Lower leg skin (tissue), 4 donors: ENCODE data around the gene CLTC. TPM values are rescaled to one million over a fixed set of nuclear protein-coding genes. Genes with fewer than 3 reads are reported as not detected.

Source experiments
- DNase-seq, 2 donors: peaks; one replicate each; pipeline ENCODE4 v3.0.0-alpha.2; 2019; ENCODE audit warnings: low spot score in 2 of 2
- H3K4me3 ChIP-seq: fragments of 200-600 bp; sonication (generic); 2 replicates; pipeline ENCODE4 v1.5.1; 2017; ENCODE audit warnings: mild to moderate bottlenecking, low read depth; ENCODE audit not compliant: poor library complexity, severe bottlenecking
- CTCF ChIP-seq, 3 donors: fragments of 450-650 bp; IDR thresholded peaks; one replicate each; pipeline ENCODE4 v1.5.1; 2016; ENCODE audit warnings: antibody characterized with exemption in 3 of 3, mild to moderate bottlenecking in 3 of 3, moderate library complexity in 2 of 3
- POLR2A ChIP-seq, 2 donors: fragments of 450-650 bp; IDR thresholded peaks; one replicate each; pipeline ENCODE4 v1.6.1; 2016 to 2017; ENCODE audit warnings: antibody characterized with exemption in 2 of 2, mild to moderate bottlenecking in 1 of 2, moderate library complexity in 1 of 2
- WGBS, 2 donors: methylation state at CpG; one replicate each; pipeline ENCODE4 v1.1.5; 2018; 5-methylcytosine and 5-hydroxymethylcytosine counted together
- intact Hi-C: fragments of 100-400 bp; cut with DNase I; formaldehyde crosslinking; loops from one replicate; pipeline ENCODE4 v1.15.0; 2023; ENCODE audit warnings: low total_unique reads
- total RNA-seq, 4 donors: library from RNA; depleted of rRNA; stranded (reverse); fragments of >200 nt; gene quantifications; one replicate each; pipeline ENCODE4 v1.1.0, GENCODE V29; 2016

CLTC gene
- total RNA-seq, 4 donors from 2014 or later, result 109 to 169 (median 140) TPM

DNA sequence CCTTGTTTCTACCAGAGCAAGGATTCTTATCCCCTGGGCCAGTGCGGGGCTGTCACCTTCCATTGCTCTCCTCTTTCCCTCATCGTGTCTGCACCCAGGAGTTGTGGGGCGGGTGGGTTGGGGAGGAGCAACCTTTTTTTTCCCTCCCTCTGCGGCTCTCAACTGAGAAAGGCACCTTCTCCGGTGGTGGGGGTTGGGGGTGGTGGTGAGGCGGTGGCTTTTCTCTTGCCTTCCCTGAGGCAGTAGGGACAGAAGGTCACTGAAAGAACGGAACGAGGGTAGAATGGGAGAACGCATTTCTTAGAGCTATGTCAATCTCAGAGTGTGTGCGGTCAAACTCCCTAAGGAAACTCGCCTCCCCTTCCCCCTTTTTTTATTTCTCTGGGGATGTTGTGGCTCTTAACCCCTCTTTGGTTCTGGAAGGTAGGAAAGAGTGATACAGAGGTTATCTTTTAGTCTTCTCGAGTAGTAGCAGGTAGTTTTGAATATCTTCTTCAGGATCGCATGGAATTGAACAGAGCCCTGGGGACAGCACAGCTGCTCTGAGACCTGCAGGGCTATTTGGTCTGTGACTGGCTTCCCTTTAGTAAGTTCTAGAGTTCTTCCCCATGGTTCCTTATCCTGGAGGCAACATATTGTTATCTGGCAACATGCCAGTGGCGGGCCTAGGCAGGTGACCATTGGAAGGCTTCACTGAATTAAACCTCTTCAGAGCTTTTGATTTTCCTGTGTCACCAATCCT, 994 bp downstream of the CLTC start:
- no peak for TF ChIP-seq POLR2A (IDR thresholded peaks at IDR 0.05)
- DNase-seq, result peak in 1 of 2 donors; percentile 40
- 2% methylated on average over 14 of the region's 14 CpGs for WGBS, 2 donors
- peak overlapping the region; percentile 95 for H3K4me3 ChIP-seq
- intact Hi-C loops, result no loop called here

DNA sequence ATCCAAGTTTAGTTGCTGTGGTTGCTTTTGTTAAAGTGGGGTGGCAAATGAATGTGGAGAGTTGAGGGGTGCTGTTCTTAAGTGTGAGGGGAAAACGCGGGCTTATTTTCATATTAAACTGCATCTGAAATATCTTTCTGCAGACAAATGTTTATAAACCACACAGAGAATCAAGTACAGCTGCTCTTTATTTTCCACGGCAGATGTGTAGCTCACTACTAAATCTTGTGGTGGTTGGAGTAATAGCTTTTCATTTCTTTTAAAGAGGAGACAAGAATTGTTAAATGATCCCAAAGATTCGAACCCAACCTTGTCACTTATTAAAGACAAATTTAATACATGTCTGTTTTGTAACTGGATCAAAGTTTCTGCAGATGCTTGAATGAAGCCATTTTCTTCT, 2.1 kb downstream of the CLTC start:
- no peak for DNase-seq
- TF ChIP-seq CTCF (IDR thresholded peaks at IDR 0.05) (no peak), POLR2A (IDR thresholded peaks at IDR 0.05) (no peak)
- intact Hi-C loops, result no loop called here
- WGBS, 2 donors, result 20 to 35% methylated on average over 4 of the region's 4 CpGs
- no peak overlapping the region for H3K4me3 ChIP-seq

GRCh38 chr17:59623151-59623550, 3.5 kb downstream of the CLTC start:
- no peak for DNase-seq
- H3K4me3 ChIP-seq, result no peak overlapping the region
- WGBS, 2 donors, result 55 to 70% methylated on average over 2 of the region's 2 CpGs
- TF ChIP-seq CTCF (IDR thresholded peaks at IDR 0.05) (no peak), POLR2A (IDR thresholded peaks at IDR 0.05) (no peak)
- intact Hi-C loops, result no loop called here

DNA sequence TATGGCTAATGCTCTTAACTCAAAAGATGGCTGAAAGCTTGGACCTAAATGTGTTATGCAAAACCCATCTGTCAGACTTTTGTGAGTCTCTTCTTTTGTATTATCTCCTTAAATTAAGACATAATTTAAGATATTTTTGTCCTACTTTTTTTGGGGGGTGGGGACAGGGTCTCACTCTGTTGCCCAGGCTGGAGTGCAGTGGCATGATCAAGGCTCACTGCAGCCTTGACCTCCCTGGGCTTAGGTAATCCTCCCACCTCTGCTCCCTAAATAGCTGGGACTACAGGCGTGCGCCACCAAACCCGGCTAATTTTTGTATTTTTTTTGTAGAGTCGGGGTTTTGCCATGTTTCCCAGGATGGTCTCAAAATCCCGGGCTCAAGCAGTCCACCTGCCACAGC, 7.1 kb downstream of the CLTC start:
- intact Hi-C loops, result no loop called here
- TF ChIP-seq POLR2A (IDR thresholded peaks at IDR 0.05), result no peak
- no peak for TF ChIP-seq CTCF (IDR thresholded peaks at IDR 0.05)
- no peak for DNase-seq
- H3K4me3 ChIP-seq, result no peak overlapping the region
- 93 to 94% methylated on average over 5 of the region's 5 CpGs for WGBS, 2 donors

- intact Hi-C loops, result no loop called here
- no peak for DNase-seq
- WGBS, 2 donors, result 59 to 67% methylated on average over 3 of the region's 3 CpGs
- H3K4me3 ChIP-seq, result no peak overlapping the region
- TF ChIP-seq CTCF (IDR thresholded peaks at IDR 0.05) (no peak), POLR2A (IDR thresholded peaks at IDR 0.05) (no peak)
Measured at GRCh38 chr17:59627274-59627673, 7.6 kb downstream of the CLTC start.

GRCh38 chr17:59627770-59628171, 8.1 kb downstream of the CLTC start:
- TF ChIP-seq POLR2A (IDR thresholded peaks at IDR 0.05), result no peak
- TF ChIP-seq CTCF (IDR thresholded peaks at IDR 0.05), result no peak
- DNase-seq, result no peak
- no peak overlapping the region for H3K4me3 ChIP-seq
- WGBS, 2 donors, result 36 to 37% methylated on average over 2 of the region's 2 CpGs
- intact Hi-C loops, result no loop called here
